Measurements from ENCODE around the gene AK8.

The AK8 gene

DNA sequence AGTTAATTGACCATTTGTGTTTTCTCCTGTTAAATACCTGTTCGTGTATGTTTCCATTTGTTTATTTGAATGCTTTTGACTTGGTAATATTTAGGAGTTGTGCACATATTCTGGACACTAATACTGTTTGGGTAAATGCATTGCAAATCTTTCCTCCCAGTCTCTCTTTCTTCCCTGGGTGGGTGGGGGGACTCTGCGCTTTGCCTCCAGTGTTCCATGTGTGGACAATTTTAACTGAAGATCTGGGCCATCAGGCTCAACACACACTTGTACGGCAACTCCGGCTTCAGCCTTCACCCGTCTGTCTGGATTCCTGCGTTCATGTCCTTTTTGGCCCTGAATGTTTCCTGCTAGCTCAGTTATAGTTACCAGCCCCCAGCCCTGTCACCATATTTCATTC lies 167.8 kb downstream of the AK8 start:
- DNase-seq: no peak

GRCh38 chr9:132708769-132709430 lies 169.2 kb downstream of the AK8 start:
- DNase-seq: no peak

GRCh38 chr9:132708239-132708638 lies 169.8 kb downstream of the AK8 start:
- DNase-seq: no peak

GRCh38 chr9:132703336-132703735 lies 174.7 kb downstream of the AK8 start:
- DNase-seq: no peak

GRCh38 chr9:132702254-132702653 lies 175.8 kb downstream of the AK8 start:
- no peak for DNase-seq

DNA sequence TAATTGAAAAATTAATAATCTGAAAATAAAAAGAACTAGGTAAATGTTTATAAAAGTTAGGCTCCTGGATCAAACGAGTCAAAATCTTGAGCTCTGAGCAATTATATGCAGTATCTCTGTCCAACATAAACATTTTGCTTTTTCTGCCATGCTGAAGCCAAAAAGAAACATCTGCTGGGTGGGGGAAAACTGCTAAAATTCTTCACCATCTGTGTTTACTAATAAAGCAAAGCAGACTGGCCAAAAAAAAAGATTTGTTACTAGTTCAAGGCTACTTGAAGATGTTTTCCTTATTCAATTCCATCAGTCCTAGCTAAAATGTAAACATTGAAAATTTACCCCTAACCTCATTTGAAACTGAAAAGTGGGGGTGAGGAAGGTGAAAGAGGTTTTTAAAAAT lies 178.1 kb downstream of the AK8 start:
- DNase-seq: no peak

- DNase-seq: no peak
Observed at GRCh38 chr9:132698989-132699388, 179.1 kb downstream of the AK8 start.

- no peak for DNase-seq
Observed at GRCh38 chr9:132697230-132697629, 180.9 kb downstream of the AK8 start.

DNA sequence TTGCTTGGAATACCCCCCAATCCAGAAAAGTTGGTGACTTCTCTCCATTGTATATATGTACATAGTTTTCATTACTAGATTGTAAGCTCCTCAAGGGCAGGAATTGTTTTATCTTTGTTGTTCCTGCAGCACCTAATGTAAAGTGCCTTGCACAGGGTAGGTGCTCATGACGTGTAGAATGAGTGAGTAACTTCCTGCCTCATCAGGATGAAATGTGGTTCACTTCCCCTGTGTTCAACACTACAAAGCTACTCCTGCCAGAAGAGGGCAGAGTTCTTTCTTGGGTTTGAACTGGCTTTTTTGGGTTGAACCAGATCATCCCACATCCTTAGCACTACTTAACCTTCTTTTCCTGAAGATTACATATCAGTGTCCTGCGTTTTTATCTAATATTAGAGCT lies 183.9 kb downstream of the AK8 start:
- DNase-seq: no peak

DNA sequence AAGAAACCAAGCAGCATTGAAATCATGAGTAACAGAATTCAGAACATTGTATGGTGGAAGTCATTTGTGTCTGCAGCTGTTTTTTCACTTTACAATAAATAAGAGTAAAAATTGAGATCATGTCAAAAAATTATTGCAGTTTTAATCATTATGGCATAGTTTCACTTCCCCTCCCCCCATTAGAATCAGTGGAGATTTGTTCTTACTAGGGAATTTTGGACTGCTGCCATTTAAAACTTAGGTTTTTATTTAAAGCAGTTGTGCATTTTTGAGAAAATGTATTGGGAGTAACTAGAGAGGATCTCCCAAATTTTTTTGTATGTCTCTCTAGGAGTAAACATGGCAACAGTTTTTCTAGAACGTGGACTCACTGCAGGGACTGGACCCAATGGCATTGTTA lies 187.4 kb downstream of the AK8 start:
- no peak for DNase-seq

- DNase-seq: no peak
Observed at GRCh38 chr9:132683873-132684272, 194.2 kb downstream of the AK8 start.

DNA sequence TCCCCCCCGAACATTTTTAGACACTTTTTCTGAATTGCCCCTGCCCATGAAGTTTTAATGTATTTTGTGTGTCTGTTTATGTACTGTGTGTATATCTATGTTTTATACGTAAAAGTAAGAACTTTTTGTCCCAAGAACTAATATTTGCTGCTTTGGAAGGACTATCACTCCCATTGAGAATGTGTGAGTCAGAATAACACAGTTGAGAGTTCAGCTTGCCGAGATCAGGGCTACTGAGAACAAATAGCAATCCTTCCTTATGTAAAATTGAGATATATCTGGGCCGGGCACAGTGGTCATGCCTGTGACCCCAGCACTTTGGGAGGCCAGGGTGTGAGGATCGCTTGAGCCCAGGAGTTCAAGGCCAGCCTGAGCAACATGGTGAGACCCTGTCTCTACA lies 196.5 kb downstream of the AK8 start:
- DNase-seq: no peak

DNA sequence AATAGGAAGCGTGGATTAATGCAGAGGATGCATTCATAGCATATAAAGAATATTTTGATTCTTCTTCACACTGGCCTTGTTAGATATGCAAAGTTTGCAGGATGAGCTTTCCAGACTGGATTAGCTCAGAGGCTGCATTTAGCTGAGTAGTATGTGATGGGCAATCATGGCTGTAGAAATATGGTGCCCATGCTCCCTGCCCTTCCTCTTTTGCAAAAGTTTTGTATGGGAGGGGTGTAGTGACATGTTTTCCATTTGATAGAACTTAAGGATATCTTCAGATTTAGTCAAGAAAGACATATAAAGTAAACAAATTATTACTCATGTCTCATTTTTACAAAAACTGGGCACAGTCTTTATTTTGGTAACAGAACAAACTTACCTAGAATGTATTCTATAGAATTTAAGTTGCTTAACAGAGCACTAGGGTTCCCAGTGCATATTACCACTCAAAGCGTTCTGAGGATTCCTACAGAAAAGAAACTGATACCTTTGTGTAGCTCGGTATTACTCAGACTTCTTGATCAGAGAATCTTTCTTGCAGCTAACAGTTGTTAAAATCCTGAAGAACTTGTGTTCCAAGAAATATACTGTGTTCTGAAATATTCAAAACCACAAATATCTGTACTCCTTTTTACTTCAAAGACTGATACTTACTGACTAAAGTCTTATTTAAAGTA lies 198.0 kb downstream of the AK8 start:
- no peak for DNase-seq

DNA sequence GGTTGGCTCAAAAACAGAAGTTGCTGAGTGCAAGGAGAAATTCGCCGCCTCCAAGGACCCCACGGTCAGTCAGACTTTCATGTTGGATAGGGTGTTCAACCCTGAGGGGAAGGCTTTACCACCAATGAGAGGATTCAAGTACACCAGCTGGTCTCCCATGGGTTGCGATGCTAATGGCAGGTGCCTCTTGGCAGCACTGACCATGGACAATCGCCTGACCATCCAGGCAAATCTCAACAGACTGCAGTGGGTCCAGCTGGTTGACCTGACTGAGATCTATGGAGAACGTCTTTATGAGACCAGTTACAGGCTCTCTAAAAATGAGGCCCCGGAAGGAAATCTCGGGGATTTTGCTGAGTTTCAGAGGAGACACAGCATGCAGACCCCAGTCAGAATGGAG lies 200.1 kb downstream of the AK8 start:
- DNase-seq: no peak

Data from NCI-H1930 (cell line).